NCI-H446 treated with DMSO at 0.1 percent for 48 hours (cell line): ENCODE measurements around the gene GOLGA6A.
"Not testable (repeated sequence)": the region's sequence is repeated elsewhere in the genome, so short reads cannot be mapped to it uniquely, and the experiment has no call there.

Experiments used
- DNase-seq: peaks from one replicate; lab custom pipeline; 2025; lab: John Stamatoyannopoulos, UW

GOLGA6A gene

GRCh38 chr15:74053517-74053916 lies 28.8 kb downstream of the GOLGA6A start:
- no peak for DNase-seq

- not testable (repeated sequence) for DNase-seq
These were observed 29.8 kb downstream of the GOLGA6A start for GRCh38 chr15:74052271-74053260.

- DNase-seq: no peak
These were observed 31.7 kb downstream of the GOLGA6A start for GRCh38 chr15:74050556-74051234.

DNA sequence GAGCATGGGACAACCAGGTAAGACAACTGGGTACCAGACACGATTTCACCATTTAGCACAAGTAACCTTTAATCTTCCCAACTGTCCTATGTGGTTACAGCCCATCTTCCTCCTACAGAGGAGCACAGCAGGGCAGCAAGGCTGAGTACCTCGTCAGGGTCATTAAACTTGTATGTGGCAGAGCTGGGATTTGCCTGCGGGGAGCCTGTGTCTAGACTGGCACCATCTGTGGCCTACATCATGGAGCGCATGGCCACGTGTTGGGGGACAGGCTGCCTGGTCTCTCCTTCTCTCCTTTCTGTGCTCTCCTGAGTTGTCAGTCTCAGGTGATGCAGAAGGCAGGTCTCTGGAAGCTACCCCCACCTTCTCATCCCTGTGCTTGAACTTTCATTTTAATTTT lies 32.2 kb downstream of the GOLGA6A start:
- no peak for DNase-seq

DNA sequence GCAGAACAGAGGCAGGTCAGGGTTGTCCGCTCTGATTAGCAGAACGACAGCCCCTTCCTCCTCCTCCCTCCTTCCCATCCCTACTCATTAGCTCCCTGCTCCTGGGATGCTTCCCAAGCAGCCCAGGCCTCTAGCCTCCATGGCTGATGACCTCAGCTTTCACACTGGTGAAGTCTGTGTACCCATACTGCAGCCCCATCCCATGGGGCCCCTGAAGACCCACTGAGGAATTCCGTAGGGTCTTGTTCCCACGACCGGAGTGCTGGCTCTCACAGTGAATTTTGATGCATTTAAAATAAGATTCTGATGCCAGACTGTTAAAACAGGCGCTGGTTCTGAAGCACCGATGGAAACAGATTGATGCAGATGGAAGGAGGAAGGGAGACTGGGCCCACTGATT lies 36.1 kb downstream of the GOLGA6A start:
- DNase-seq: no peak

DNA sequence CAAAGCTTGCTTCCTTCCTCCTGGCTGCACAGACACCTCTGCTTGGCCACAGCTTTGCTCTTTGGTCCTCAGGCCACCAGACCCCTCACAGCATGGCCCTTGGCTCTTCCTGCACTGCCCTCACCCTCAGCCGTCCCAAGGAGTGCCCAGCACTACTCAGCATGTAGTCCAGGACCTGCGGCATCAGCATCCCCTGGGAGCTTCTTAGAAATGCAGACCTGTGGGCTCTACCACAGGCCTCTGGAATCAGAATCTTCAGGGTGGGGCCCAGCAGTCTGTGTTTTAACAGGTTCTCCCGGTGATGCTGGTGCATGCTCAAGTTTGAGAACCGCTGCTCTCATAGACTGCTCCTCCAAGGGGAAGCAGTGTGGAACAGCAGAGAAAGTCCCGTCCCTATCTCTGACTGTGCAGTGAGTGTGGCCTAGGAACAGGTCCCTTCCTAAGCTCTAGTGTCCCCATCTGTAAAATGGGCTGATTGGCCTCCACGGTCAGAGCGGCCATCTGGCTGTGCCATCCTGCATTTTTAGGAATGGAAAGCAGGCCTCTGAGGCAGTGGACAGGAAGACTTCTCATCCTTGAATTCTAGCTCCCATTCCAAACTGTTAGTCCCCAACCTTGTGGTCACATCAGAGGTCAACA lies 36.6 kb downstream of the GOLGA6A start:
- DNase-seq: no peak

DNA sequence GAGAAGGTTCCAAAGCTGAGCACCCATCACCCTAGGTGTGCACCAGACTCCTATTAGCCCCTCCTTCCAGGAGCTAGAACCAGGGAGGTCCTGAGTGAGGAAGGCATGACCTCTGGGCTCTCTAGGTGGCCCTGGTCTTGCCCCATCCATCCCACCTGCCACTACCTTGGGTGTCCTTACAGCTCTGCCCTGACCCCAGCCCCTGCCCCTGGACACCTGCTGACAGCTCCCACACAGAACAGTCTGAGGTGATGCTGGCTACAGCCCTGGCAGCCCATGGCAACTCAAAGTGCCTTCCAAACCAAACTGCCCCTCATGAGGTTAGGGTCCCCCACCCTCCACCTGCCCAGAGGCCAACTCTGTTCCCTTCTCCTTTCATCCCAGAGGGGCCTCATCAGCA lies 37.2 kb downstream of the GOLGA6A start:
- no peak for DNase-seq

GRCh38 chr15:74044267-74045110 lies 37.9 kb downstream of the GOLGA6A start:
- DNase-seq: no peak

DNA sequence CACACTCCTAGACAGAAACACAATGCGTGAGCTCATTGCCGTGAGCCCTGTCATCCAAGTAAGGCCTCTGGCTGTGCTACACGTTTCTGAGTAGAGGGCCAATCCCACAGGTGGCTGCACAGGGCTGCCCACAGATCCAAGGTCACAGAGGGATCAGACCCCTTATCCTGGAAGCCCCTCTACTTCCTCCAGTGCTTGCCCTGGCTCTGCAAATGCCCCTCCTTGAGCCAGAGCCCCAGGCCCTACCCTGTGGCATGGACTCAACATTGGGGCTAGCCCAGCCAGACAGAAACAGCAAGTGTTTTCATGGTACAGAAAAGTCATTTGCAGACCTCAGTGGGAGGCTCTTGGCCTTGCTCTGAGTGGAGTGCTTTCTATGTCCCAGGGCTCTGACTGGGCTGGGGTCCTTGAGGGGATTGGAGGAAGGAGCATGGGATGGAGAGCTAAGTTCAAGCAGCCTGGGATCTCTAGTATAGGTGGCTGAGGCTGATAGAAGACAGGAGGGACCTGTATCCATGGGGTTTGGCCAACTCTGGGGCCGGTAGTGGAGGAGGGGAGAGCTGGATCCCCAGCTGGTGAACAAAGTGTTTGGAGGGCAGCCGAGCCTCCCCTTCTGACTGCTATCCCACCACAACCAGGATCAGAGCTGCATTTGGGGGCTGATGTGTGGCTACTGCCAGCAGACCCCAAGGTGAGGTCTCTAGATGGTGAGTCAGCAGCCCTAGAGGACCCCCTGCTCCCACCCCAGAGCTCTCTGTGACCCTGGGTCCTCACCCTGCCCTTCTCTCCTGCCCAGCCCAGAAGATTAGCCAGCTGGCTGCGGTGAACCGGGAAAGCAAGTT lies 38.7 kb downstream of the GOLGA6A start:
- no peak for DNase-seq

- no peak for DNase-seq
These were observed 39.5 kb downstream of the GOLGA6A start for GRCh38 chr15:74042603-74043424.

GRCh38 chr15:74041777-74042435 lies 40.4 kb downstream of the GOLGA6A start:
- no peak for DNase-seq

DNA sequence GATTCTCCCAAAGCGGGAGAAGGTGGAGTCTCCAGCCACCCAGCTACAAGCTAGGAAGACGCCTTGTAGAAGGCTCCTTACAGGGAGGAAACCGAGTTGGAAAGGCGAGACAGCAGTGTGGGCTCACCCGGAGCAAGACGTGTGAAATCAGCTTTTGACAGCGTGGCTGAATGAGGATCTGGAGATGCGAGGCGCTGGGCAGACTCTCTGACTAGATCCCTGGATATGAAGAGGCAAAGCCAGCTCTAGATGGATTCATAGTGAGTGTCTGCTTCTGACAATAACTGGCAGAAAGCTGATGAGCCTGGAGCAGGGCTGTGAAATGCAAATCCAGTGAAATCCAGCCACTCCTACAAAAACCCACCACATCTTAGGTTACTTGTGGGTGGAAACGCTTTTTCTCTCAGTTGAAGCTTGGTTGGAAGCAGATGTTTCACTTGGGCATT lies 41.0 kb downstream of the GOLGA6A start:
- DNase-seq: no peak

GRCh38 chr15:74040109-74040850 lies 42.1 kb downstream of the GOLGA6A start:
- no peak for DNase-seq

GRCh38 chr15:74039656-74040010 lies 42.7 kb downstream of the GOLGA6A start:
- no peak for DNase-seq

GRCh38 chr15:74038707-74039655 lies 43.4 kb downstream of the GOLGA6A start:
- DNase-seq: no peak

DNA sequence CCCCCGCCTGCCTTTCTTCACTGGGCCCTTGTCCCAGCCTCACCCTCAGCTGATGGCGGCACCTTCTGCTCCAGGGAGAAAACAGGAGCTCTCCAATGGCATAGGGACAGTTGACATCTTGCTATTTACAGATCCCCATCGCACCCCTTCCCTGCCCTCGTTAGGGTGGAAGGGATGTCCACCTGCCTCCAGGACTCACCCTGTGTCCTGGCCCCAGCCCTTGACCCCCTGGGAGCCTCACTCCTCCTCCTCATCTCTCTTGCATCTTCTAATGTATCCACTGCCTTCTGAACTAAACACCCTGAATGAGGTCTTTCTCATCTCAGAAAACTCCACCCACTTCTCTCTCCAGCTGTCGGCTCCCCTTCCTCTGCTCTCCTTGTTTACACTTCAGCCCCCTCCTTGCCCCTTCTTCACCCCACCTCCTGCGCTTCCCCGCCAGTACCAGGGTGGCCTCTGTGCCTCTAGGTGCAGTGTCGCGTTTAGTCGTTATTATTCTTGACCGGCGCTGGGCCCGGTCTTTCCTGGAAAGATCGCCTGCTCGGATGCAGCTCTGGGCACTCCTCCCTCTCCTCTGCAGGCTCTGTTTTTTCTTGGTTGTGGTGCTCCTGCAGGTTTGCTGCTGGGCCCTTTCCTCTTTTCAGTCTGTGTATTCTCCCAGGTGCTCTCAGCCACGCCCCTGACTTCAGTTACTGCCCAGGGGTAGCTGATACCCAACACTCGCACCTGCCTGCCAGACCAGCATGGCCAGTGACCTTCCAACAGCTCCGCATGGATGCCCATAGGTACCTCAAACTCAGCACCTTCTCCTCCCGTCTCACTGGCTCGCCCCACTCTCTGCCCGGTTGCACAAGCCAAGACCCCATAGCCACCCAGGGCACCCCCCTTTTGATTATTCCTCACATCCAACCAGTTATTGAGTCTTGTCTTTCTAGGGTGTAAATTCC lies 44.9 kb downstream of the GOLGA6A start:
- no peak for DNase-seq
